Spleen (tissue), 7 donors: Measurements from ENCODE around the gene SNX24.

ENCODE experiments used
- POLR2A ChIP-seq, 3 donors: fragments of 450-650 bp; IDR thresholded peaks; one replicate each; pipeline ENCODE4 v1.5.1; 2017; ENCODE audit warnings: antibody characterized with exemption in 3 of 3, mild to moderate bottlenecking in 1 of 3
- POLR2AphosphoS5 ChIP-seq, 3 donors: sonication (generic); formaldehyde crosslinking; IDR thresholded peaks; one replicate each; pipeline ENCODE4 v1.5.1; 2017; ENCODE audit warnings: antibody characterized with exemption in 3 of 3
- TF ChIP-seq, protein P1 (sequence below), 11 experiments: fragments of 200-600 bp in 7 of 11; fragments of 450-650 bp in 4 of 11; sonication (generic) in 4 of 11; IDR thresholded peaks in 8 of 11; conservative IDR thresholded peaks in 3 of 11; 1 replicate in 7 of 11; 2 replicates in 4 of 11; pipeline versions ENCODE4 v1.4.0 to v1.8.0; 2016 to 2021; ENCODE audit warnings: antibody characterized with exemption in 11 of 11, inconsistent platforms in 4 of 11, mild to moderate bottlenecking in 1 of 11
- donor health status: DM: no; HTN: no; CAD: no; lungs with moderate emphysema.
- donor health status: DM: no; HTN: no; CAD: no.
- donor health status: DM: no; HTN: no; CAD: no.

DNA sequence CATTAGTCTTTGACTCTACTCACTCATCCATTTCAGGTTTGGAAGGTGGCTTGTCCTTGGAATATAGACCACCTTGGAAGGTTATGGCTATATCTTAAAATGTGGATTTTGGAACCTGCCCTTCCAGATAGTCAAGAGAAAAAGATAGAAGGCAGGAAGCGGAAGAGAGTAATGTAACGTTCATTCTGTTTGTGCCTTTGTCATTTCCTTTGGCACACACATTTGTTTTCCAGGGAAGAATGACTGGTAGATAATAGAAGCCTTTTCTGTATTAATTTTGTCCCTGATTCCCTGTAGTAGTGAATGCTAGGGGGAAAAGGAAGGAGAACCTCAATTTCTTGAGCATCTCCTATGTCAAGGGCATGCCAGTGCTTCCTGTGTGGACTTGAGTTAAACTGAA is 136.4 kb downstream of the SNX24 start:
- TF ChIP-seq, protein P1, sequence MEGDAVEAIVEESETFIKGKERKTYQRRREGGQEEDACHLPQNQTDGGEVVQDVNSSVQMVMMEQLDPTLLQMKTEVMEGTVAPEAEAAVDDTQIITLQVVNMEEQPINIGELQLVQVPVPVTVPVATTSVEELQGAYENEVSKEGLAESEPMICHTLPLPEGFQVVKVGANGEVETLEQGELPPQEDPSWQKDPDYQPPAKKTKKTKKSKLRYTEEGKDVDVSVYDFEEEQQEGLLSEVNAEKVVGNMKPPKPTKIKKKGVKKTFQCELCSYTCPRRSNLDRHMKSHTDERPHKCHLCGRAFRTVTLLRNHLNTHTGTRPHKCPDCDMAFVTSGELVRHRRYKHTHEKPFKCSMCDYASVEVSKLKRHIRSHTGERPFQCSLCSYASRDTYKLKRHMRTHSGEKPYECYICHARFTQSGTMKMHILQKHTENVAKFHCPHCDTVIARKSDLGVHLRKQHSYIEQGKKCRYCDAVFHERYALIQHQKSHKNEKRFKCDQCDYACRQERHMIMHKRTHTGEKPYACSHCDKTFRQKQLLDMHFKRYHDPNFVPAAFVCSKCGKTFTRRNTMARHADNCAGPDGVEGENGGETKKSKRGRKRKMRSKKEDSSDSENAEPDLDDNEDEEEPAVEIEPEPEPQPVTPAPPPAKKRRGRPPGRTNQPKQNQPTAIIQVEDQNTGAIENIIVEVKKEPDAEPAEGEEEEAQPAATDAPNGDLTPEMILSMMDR (IDR thresholded peaks at IDR 0.05 in 8 of 11, conservative IDR thresholded peaks at IDR 0.05 in 3 of 11) = no peak
- TF ChIP-seq POLR2A (IDR thresholded peaks at IDR 0.05) = no peak
- no peak for TF ChIP-seq POLR2AphosphoS5 (IDR thresholded peaks at IDR 0.05)
